A549 (cell line): Measurements from ENCODE around the gene PHACTR4. TPM values are rescaled to one million over a fixed set of nuclear protein-coding genes. Genes with fewer than 3 reads are reported as not detected.

Experiments used
- ATAC-seq, 2 experiments: fragments of 200-7000 bp in 1 of 2; fragments of >200 bp in 1 of 2; cut with Nextera tagmentation in 1 of 2; cut with Tn5 transposase in 1 of 2; 3 replicates each; pipeline versions ENCODE4 v1.8.0 to v1.9.1; 2018 to 2020; ENCODE audit warnings: mild to moderate bottlenecking in 1 of 2, moderate library complexity in 1 of 2
- CTCF ChIA-PET: fragments of 300-600 bp; sonication (Branson Sonifier 250); formaldehyde crosslinking; extraction: SDS; loops from one replicate; lab custom pipeline; 2021; ENCODE audit warnings: antibody characterized with exemption, inconsistent platforms; lab: Yijun Ruan, JAX
- POLR2A ChIA-PET: fragments of 350-600 bp; formaldehyde crosslinking; extraction: SDS; loops from one replicate; lab custom pipeline; 2021; ENCODE audit warnings: antibody characterized with exemption, inconsistent platforms; lab: Yijun Ruan, JAX
- DNase-seq, 2 experiments: peaks; one replicate each; pipeline versions ENCODE4 v3.0.0 to v3.0.0-alpha.2; 2011 to 2016; ENCODE audit warnings: low read depth in 1 of 2, low spot score in 1 of 2
- FAIRE-seq: peaks from 2 replicates; lab custom pipeline; 2011; peaks lifted over from hg19 to GRCh38; lab: Jason Lieb, UNC
- H3K27ac ChIP-seq, 2 experiments: fragments of >200 bp; sonication (Bioruptor Twin); formaldehyde crosslinking; 3 replicates each; pipeline ENCODE4 v1.5.1; 2016 to 2017
- H3K4me1 ChIP-seq: fragments of >200 bp; sonication (Bioruptor Twin); formaldehyde crosslinking; 3 replicates; pipeline ENCODE4 v1.6.1; 2016
- H3K4me2 ChIP-seq: fragments of >200 bp; sonication (Bioruptor Twin); formaldehyde crosslinking; 3 replicates; pipeline ENCODE4 v1.6.1; 2016
- H3K4me3 ChIP-seq: fragments of >200 bp; sonication (Bioruptor Twin); formaldehyde crosslinking; 3 replicates; pipeline ENCODE4 v1.5.1; 2016
- H3K9me3 ChIP-seq: fragments of >200 bp; sonication (Bioruptor Twin); formaldehyde crosslinking; 3 replicates; pipeline ENCODE4 v1.6.1; 2016
- CEBPB ChIP-seq, 2 experiments: fragments of >200 bp in 1 of 2; sonication (Bioruptor Twin) in 1 of 2; formaldehyde crosslinking in 1 of 2; IDR thresholded peaks; 2 replicates each; pipeline ENCODE4 v1.6.1; 2012 to 2016
- EP300 ChIP-seq, 2 experiments: fragments of >200 bp; sonication (Bioruptor Twin); formaldehyde crosslinking; IDR thresholded peaks; 2 replicates in 1 of 2; 3 replicates in 1 of 2; pipeline ENCODE4 v1.6.1; 2016 to 2017
- GATA3 ChIP-seq: IDR thresholded peaks from 2 replicates; pipeline ENCODE4 v1.6.1; 2012; ENCODE audit warnings: borderline replicate concordance
- KDM1A ChIP-seq: fragments of 200-600 bp; sonication (generic); IDR thresholded peaks from 2 replicates; pipeline ENCODE4 v1.6.1; 2016; ENCODE audit warnings: low read depth, mild to moderate bottlenecking
- KDM5A ChIP-seq: fragments of 200-600 bp; sonication (generic); IDR thresholded peaks from 2 replicates; pipeline ENCODE4 v1.6.1; 2016; ENCODE audit warnings: antibody characterized with exemption, mild to moderate bottlenecking
- MAFK ChIP-seq: fragments of 450-650 bp; IDR thresholded peaks from 2 replicates; pipeline ENCODE4 v1.6.1; 2014; ENCODE audit not compliant: partially characterized antibody
- MAZ ChIP-seq: fragments of 150-350 bp; IDR thresholded peaks from 2 replicates; pipeline ENCODE4 v1.6.1; 2014; ENCODE audit warnings: antibody characterized with exemption, low read depth, low read length, borderline replicate concordance
- NPAS2 ChIP-seq: fragments of 250-450 bp; sonication (Bioruptor Pico); IDR thresholded peaks from 2 replicates; pipeline ENCODE4 v1.8.0; 2022; ENCODE audit warnings: mild to moderate bottlenecking, moderate library complexity, borderline replicate concordance
- PHF8 ChIP-seq: fragments of 200-600 bp; sonication (generic); IDR thresholded peaks from 2 replicates; pipeline ENCODE4 v1.6.1; 2016; ENCODE audit warnings: low read depth, mild to moderate bottlenecking, antibody characterized with exemption, moderate library complexity, borderline replicate concordance
- POLR2AphosphoS2 ChIP-seq: conservative IDR thresholded peaks from 2 replicates; pipeline ENCODE4 v1.6.1; 2012; ENCODE audit warnings: low read length, improper control_type of control experiment, inconsistent platforms
- RCOR1 ChIP-seq: fragments of 150-350 bp; IDR thresholded peaks from 2 replicates; pipeline ENCODE4 v1.6.1; 2014; ENCODE audit warnings: antibody characterized with exemption, low read length, low read depth
- RFX5 ChIP-seq: fragments of 450-650 bp; IDR thresholded peaks from 2 replicates; pipeline ENCODE4 v1.7.1; 2014; ENCODE audit warnings: antibody characterized with exemption, mild to moderate bottlenecking, moderate library complexity
- RNF2 ChIP-seq: fragments of 200-600 bp; sonication (generic); IDR thresholded peaks from 2 replicates; pipeline ENCODE4 v1.6.1; 2016; ENCODE audit warnings: low read depth, mild to moderate bottlenecking, antibody characterized with exemption, moderate library complexity, borderline replicate concordance
- TFCP2L1 ChIP-seq: fragments of 250-450 bp; sonication (Bioruptor Pico); IDR thresholded peaks from 2 replicates; pipeline ENCODE4 v1.5.0; 2021; ENCODE audit warnings: mild to moderate bottlenecking
- ZC3H11A ChIP-seq: fragments of 450-650 bp; IDR thresholded peaks from 2 replicates; pipeline ENCODE4 v1.6.1; 2014; ENCODE audit warnings: antibody characterized with exemption, mild to moderate bottlenecking
- ZNF302 ChIP-seq: fragments of 250-450 bp; sonication (Bioruptor Pico); IDR thresholded peaks from 2 replicates; pipeline ENCODE4 v1.9.0; 2021; ENCODE audit warnings: inconsistent platforms, mild to moderate bottlenecking, moderate library complexity
- WGBS: methylation state at CpG from one replicate; pipeline ENCODE4 v1.1.6; 2017; ENCODE audit errors: missing lambda C conversion rate; 5-methylcytosine and 5-hydroxymethylcytosine counted together
- polyA plus RNA-seq, 4 experiments: library from polyadenylated mRNA; depleted of rRNA in 3 of 4; stranded (reverse); fragments of >200 nt; fragmentation: RNase III in 1 of 4; extraction: RNeasy Plus Mini Kit Qiagen cat#74134 plus additional on column Dnase treatment in 1 of 4; gene quantifications; 2 replicates in 3 of 4; 3 replicates in 1 of 4; pipeline ENCODE4 v1.2.3, GENCODE V29; 2011 to 2017
- small RNA-seq, 6 experiments: library from RNA; depleted of rRNA; stranded (forward); fragments of <200 nt; gene quantifications; one replicate each; pipeline ENCODE3, GENCODE V24; 2012
- TF ChIP-seq, protein P1 (sequence below): fragments of 150-350 bp; IDR thresholded peaks from 2 replicates; pipeline ENCODE4 v1.6.1; 2014; ENCODE audit warnings: low read depth, mild to moderate bottlenecking, low read length
- TF ChIP-seq, protein P2 (sequence below): fragments of 250-450 bp; sonication (Bioruptor Pico); IDR thresholded peaks from 2 replicates; pipeline ENCODE4 v1.5.0; 2021; ENCODE audit warnings: mild to moderate bottlenecking, moderate library complexity, borderline replicate concordance
- TF ChIP-seq, protein P3 (sequence below): fragments of >200 bp; sonication (Bioruptor Twin); formaldehyde crosslinking; IDR thresholded peaks from 2 replicates; pipeline ENCODE4 v1.6.1; 2016
- TF ChIP-seq, protein P4 (sequence below): fragments of >200 bp; sonication (Bioruptor Twin); formaldehyde crosslinking; IDR thresholded peaks from 3 replicates; pipeline ENCODE4 v1.6.1; 2016

PHACTR4 gene
- polyA plus RNA-seq, 2 of the 4 experiments (the other 2 are of a cell fraction), result 17.4 to 25.0 TPM

DNA sequence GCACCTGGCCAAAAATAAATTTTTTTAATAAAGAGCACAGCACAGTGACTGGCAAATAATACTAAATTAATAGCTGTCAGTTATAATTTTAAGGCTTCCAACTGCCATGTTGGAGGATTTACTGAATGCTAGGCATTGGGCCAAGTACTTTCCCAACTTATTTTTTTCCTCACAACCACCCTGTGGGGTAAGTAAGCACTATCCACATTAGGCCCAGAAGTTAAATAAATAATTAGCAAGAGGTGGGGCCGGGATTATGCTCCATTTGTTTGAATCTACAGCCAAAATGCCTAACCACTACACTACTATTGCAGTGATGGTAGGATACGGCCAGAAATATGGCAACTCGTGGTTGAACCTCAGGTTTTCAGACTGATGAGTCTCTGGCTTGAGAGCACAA, 178.8 kb downstream of the PHACTR4 start:
- FAIRE-seq (no peak), DNase-seq (no peak), ATAC-seq (no peak)
- WGBS, result 61% methylated on average over 3 of the region's 3 CpGs
- Histone ChIP-seq H3K9me3 (no peaks in the 10 kb centered on the region), H3K27ac (no peak overlapping the region), H3K4me1 (0 out of 3 replicates have a peak, but pooled peaks cover 4% of the 10 kb centered on the region), H3K4me3 (no peak overlapping the region), H3K4me2 (no peak overlapping the region)
- POLR2A ChIA-PET, result no interaction called here
- CTCF ChIA-PET, result interaction anchor here (0.6 kb wide), 1 partner anchor 7 kb away, joined by 3 read pairs; no protein-coding TSS in a partner anchor
- TF ChIP-seq RNF2 (no peak), EP300 (IDR thresholded peaks at IDR 0.05) (no peak), ZC3H11A (no peak), ZNF302 (CRISPR knock-in tag) (no peak), MAZ (no peak), MAFK (no peak), CEBPB (IDR thresholded peaks at IDR 0.05) (no peak), TFCP2L1 (CRISPR knock-in tag) (no peak), GATA3 (no peak), NPAS2 (CRISPR knock-in tag) (no peak), KDM1A (no peak), PHF8 (no peak), RCOR1 (no peak), KDM5A (no peak), POLR2AphosphoS2 (no peak), RFX5 (no peak)
- TF ChIP-seq, protein P1, sequence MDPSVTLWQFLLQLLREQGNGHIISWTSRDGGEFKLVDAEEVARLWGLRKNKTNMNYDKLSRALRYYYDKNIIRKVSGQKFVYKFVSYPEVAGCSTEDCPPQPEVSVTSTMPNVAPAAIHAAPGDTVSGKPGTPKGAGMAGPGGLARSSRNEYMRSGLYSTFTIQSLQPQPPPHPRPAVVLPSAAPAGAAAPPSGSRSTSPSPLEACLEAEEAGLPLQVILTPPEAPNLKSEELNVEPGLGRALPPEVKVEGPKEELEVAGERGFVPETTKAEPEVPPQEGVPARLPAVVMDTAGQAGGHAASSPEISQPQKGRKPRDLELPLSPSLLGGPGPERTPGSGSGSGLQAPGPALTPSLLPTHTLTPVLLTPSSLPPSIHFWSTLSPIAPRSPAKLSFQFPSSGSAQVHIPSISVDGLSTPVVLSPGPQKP, result no peak
- TF ChIP-seq, protein P2, sequence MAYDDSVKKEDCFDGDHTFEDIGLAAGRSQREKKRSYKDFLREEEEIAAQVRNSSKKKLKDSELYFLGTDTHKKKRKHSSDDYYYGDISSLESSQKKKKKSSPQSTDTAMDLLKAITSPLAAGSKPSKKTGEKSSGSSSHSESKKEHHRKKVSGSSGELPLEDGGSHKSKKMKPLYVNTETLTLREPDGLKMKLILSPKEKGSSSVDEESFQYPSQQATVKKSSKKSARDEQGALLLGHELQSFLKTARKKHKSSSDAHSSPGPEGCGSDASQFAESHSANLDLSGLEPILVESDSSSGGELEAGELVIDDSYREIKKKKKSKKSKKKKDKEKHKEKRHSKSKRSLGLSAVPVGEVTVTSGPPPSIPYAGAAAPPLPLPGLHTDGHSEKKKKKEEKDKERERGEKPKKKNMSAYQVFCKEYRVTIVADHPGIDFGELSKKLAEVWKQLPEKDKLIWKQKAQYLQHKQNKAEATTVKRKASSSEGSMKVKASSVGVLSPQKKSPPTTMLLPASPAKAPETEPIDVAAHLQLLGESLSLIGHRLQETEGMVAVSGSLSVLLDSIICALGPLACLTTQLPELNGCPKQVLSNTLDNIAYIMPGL, result no peak
- TF ChIP-seq, protein P3, sequence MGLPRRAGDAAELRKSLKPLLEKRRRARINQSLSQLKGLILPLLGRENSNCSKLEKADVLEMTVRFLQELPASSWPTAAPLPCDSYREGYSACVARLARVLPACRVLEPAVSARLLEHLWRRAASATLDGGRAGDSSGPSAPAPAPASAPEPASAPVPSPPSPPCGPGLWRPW, result no peak
- TF ChIP-seq, protein P4, sequence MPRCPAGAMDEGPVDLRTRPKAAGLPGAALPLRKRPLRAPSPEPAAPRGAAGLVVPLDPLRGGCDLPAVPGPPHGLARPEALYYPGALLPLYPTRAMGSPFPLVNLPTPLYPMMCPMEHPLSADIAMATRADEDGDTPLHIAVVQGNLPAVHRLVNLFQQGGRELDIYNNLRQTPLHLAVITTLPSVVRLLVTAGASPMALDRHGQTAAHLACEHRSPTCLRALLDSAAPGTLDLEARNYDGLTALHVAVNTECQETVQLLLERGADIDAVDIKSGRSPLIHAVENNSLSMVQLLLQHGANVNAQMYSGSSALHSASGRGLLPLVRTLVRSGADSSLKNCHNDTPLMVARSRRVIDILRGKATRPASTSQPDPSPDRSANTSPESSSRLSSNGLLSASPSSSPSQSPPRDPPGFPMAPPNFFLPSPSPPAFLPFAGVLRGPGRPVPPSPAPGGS, result no peak

Small RNA genes within 50 kb of the gene (small RNA-seq; reads per million reads assigned to genes)
- gene RF00019 (0 reads per million in 6 experiments), gene RNU6ATAC27P (0 to 1.3 (median 0) reads per million in 6 experiments), gene SNORA73A (0 reads per million in 6 experiments), gene SNORA73B (48.3 to 12,673 (median 240) reads per million in 6 experiments)

Other genes with a start within 250 kb of the PHACTR4 start
- 0.58 and 0.83 TPM in 2 replicates for gene PTAFR, start 193.1 kb upstream of the PHACTR4 start, polyA plus RNA-seq (2011; rRNA removed)
- 0.17 to 0.24 TPM (median 0.17 TPM) in 3 replicates for gene PTAFR, start 193.1 kb upstream of the PHACTR4 start, polyA plus RNA-seq (2017; fragmentation: RNase III; extraction: RNeasy Plus Mini Kit Qiagen cat#74134 plus additional on column Dnase treatment)
- 67.0 and 93.7 TPM in 2 replicates for gene DNAJC8, start 136.7 kb upstream of the PHACTR4 start, polyA plus RNA-seq (2011; rRNA removed)
- 81.7 to 87.3 TPM (median 81.8 TPM) in 3 replicates for gene DNAJC8, start 136.7 kb upstream of the PHACTR4 start, polyA plus RNA-seq (2017; fragmentation: RNase III; extraction: RNeasy Plus Mini Kit Qiagen cat#74134 plus additional on column Dnase treatment)
- 102 and 178 TPM in 2 replicates for gene ATP5IF1, start 133.6 kb upstream of the PHACTR4 start, polyA plus RNA-seq (2011; rRNA removed)
- gene ATP5IF1, start 133.6 kb upstream of the PHACTR4 start, polyA plus RNA-seq (2017; fragmentation: RNase III; extraction: RNeasy Plus Mini Kit Qiagen cat#74134 plus additional on column Dnase treatment), result 229 to 240 TPM (median 234 TPM) in 3 replicates
- 16.6 and 16.7 TPM in 2 replicates for gene SESN2, start 110.2 kb upstream of the PHACTR4 start, polyA plus RNA-seq (2011; rRNA removed)
- 5.2 to 5.6 TPM (median 5.6 TPM) in 3 replicates for gene SESN2, start 110.2 kb upstream of the PHACTR4 start, polyA plus RNA-seq (2017; fragmentation: RNase III; extraction: RNeasy Plus Mini Kit Qiagen cat#74134 plus additional on column Dnase treatment)
- 20.3 and 22.2 TPM in 2 replicates for gene MED18, start 40.7 kb upstream of the PHACTR4 start, polyA plus RNA-seq (2011; rRNA removed)
- gene MED18, start 40.7 kb upstream of the PHACTR4 start, polyA plus RNA-seq (2017; fragmentation: RNase III; extraction: RNeasy Plus Mini Kit Qiagen cat#74134 plus additional on column Dnase treatment), result 13.7 to 15.4 TPM (median 14.5 TPM) in 3 replicates
- 42.1 and 52.1 TPM in 2 replicates for gene RCC1, start 136.3 kb downstream of the PHACTR4 start, polyA plus RNA-seq (2011; rRNA removed)
- 69.6 to 75.5 TPM (median 70.3 TPM) in 3 replicates for gene RCC1, start 136.3 kb downstream of the PHACTR4 start, polyA plus RNA-seq (2017; fragmentation: RNase III; extraction: RNeasy Plus Mini Kit Qiagen cat#74134 plus additional on column Dnase treatment)
- 23.8 and 25.5 TPM in 2 replicates for gene TRNAU1AP, start 183.3 kb downstream of the PHACTR4 start, polyA plus RNA-seq (2011; rRNA removed)
- 14.5 to 14.9 TPM (median 14.5 TPM) in 3 replicates for gene TRNAU1AP, start 183.3 kb downstream of the PHACTR4 start, polyA plus RNA-seq (2017; fragmentation: RNase III; extraction: RNeasy Plus Mini Kit Qiagen cat#74134 plus additional on column Dnase treatment)
- gene RAB42, start 222.5 kb downstream of the PHACTR4 start, polyA plus RNA-seq (2011; rRNA removed), result 0.81 and 0.85 TPM in 2 replicates
- gene RAB42, start 222.5 kb downstream of the PHACTR4 start, polyA plus RNA-seq (2017; fragmentation: RNase III; extraction: RNeasy Plus Mini Kit Qiagen cat#74134 plus additional on column Dnase treatment), result 1.8 to 2.3 TPM (median 2.0 TPM) in 3 replicates